ENCODE measurements around the gene BEX3.
"Not testable (repeated sequence)": the region's sequence is repeated elsewhere in the genome, so short reads cannot be mapped to it uniquely, and the experiment has no call there.

GRCh38 chrX:103385283-103385830, 9.0 kb downstream of the BEX3 start:
- not testable (repeated sequence) for TF ChIP-seq CTCF (IDR thresholded peaks at IDR 0.05)
- TF ChIP-seq POLR2AphosphoS5 (IDR thresholded peaks at IDR 0.05), result peak; percentile 39

All from gastroesophageal sphincter (tissue), 3 donors.